ENCODE data around the gene FUCA1.

DNA sequence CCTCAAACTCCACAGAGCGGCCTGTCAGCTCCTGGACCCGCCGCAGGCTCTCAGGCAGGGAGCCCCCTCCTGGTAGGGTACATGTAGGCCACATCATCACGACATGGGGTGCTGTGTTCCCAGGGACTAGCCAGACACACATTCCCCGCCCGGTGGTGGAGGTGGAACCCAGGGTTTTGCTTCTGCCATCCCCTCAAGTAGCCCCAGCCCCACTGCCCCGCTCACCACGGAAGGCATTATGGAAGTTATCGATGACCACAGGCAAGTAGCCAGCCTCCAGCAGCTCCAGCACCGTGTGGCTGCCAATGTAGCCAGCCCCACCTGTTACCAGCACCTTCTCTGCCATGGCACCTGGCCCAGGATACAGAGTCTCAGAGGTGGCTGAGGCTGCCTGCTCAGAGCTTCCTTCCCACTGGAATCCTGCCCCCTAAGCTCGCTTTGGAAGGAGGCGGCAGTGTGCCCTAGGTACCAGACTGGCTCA lies 69.4 kb downstream of the FUCA1 start:
- TF ChIP-seq CTCF (conservative IDR thresholded peaks at IDR 0.05; ENCODE audit: low read length), result peak; percentile 34; the same call in 1 of the 2 replicates
- TF ChIP-seq EZH2phosphoT487 (IDR thresholded peaks at IDR 0.05; ENCODE audit: borderline replicate concordance), result no peak

All from Loucy (cell line).